Measurements from ENCODE around the gene NANOS3. TPM values are rescaled to one million over a fixed set of nuclear protein-coding genes. Genes with fewer than 3 reads are reported as not detected.

NANOS3 gene
- total and polyA plus RNA-seq, 2 of the 13 experiments (the other 11 are each of a cell fraction or from before 2014, with no cell fraction given) = 0.21 TPM; not detected in 1

DNA sequence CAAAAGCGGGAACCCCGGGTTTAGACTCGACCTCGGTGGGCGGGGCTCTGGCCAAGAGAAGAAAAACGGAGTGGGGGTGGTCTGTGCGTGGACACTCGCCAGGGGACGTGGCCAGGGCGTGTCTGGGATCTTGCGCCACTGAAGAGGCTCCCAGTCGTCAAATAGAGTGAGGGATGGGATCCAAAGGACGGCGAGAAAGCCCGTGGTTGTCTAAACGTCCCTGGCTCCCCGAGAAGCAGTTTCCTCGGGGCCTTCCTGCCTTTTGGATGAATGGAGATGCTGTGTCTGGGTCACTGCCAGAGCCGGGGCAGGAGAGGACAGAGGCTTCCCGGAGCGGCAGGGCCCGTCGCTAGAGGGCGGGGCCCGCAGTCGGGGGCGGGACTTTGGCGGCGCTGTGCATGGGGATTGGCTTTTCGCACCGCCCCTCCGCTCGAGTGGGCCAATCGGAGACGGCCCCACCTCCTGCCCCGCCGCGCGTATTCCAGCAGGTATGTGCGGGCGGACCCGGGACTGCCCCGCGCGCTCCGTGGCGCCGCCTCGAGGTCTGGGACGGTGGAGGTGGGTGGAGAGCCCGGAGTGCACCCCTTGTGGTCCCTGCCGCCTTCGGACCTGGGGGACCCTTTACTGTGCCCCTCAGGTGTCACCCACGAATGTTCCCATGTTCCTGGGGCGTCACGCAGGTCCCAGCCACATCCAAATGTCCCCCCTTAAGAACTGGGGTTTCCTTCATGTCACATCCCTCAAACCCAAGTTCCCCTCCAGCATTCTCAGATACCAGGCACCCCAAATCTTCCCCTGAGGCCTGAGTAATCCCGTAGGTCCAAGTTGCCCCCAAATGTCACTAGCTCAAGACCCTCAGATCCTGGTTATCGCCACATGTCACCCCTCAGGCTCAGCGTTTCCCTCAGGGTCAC is 43.3 kb upstream of the NANOS3 start (continued):
- TF ChIP-seq THAP9 (CRISPR knock-in tag; IDR thresholded peaks at IDR 0.05; ENCODE audit: borderline replicate concordance) = no peak
- peak; percentile 54 for TF ChIP-seq HNRNPLL (IDR thresholded peaks at IDR 0.05; ENCODE audit: low read depth, low read length, poor library complexity, severe bottlenecking)
- TF ChIP-seq SMAD1 (CRISPR knock-in tag; IDR thresholded peaks at IDR 0.05; ENCODE audit: borderline replicate concordance, low read depth) = no peak
- no peak for TF ChIP-seq ZNF230 (CRISPR knock-in tag; IDR thresholded peaks at IDR 0.05)
- no peak for TF ChIP-seq ZBTB42 (CRISPR knock-in tag; IDR thresholded peaks at IDR 0.05)
- no peak for TF ChIP-seq ZNF816 (CRISPR knock-in tag; IDR thresholded peaks at IDR 0.05; ENCODE audit: borderline replicate concordance)
- TF ChIP-seq, protein P1, sequence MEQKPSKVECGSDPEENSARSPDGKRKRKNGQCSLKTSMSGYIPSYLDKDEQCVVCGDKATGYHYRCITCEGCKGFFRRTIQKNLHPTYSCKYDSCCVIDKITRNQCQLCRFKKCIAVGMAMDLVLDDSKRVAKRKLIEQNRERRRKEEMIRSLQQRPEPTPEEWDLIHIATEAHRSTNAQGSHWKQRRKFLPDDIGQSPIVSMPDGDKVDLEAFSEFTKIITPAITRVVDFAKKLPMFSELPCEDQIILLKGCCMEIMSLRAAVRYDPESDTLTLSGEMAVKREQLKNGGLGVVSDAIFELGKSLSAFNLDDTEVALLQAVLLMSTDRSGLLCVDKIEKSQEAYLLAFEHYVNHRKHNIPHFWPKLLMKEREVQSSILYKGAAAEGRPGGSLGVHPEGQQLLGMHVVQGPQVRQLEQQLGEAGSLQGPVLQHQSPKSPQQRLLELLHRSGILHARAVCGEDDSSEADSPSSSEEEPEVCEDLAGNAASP (CRISPR knock-in tag; IDR thresholded peaks at IDR 0.05; ENCODE audit: borderline replicate concordance) = 0 out of 2 replicates have a peak, but pooled peaks have one; percentile 58
- peak; percentile 53; the same call in 1 of the 2 replicates for TF ChIP-seq ZNF770 (CRISPR knock-in tag; IDR thresholded peaks at IDR 0.05)
- TF ChIP-seq, protein P2, sequence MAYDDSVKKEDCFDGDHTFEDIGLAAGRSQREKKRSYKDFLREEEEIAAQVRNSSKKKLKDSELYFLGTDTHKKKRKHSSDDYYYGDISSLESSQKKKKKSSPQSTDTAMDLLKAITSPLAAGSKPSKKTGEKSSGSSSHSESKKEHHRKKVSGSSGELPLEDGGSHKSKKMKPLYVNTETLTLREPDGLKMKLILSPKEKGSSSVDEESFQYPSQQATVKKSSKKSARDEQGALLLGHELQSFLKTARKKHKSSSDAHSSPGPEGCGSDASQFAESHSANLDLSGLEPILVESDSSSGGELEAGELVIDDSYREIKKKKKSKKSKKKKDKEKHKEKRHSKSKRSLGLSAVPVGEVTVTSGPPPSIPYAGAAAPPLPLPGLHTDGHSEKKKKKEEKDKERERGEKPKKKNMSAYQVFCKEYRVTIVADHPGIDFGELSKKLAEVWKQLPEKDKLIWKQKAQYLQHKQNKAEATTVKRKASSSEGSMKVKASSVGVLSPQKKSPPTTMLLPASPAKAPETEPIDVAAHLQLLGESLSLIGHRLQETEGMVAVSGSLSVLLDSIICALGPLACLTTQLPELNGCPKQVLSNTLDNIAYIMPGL (CRISPR knock-in tag; IDR thresholded peaks at IDR 0.05; ENCODE audit: borderline replicate concordance in 1 of 2, low read depth in 1 of 2) = peak; percentile 32 to 75; a peak in 1 of 4 replicates
- peak; percentile 65; the same call in 1 of the 2 replicates for TF ChIP-seq GFI1 (CRISPR knock-in tag; IDR thresholded peaks at IDR 0.05; ENCODE audit: borderline replicate concordance)
- peak; percentile 62; the same call in 1 of the 2 replicates for TF ChIP-seq ZNF274 (CRISPR knock-in tag; IDR thresholded peaks at IDR 0.05)
- TF ChIP-seq TAF1 (CRISPR knock-in tag; IDR thresholded peaks at IDR 0.05) = peak; percentile 55; the same call in 1 of the 2 replicates
- no peak for TF ChIP-seq PLRG1 (conservative IDR thresholded peaks at IDR 0.05)
- TF ChIP-seq, protein P3, sequence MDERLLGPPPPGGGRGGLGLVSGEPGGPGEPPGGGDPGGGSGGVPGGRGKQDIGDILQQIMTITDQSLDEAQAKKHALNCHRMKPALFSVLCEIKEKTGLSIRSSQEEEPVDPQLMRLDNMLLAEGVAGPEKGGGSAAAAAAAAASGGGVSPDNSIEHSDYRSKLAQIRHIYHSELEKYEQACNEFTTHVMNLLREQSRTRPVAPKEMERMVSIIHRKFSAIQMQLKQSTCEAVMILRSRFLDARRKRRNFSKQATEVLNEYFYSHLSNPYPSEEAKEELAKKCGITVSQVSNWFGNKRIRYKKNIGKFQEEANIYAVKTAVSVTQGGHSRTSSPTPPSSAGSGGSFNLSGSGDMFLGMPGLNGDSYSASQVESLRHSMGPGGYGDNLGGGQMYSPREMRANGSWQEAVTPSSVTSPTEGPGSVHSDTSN (CRISPR knock-in tag; IDR thresholded peaks at IDR 0.05) = peak; percentile 92
- TF ChIP-seq SNRNP70 (IDR thresholded peaks at IDR 0.05; ENCODE audit: low read depth, low read length) = no peak
- 0 out of 2 replicates have a peak, but pooled peaks have one; percentile 32 for TF ChIP-seq ZNF614 (CRISPR knock-in tag; IDR thresholded peaks at IDR 0.05; ENCODE audit: borderline replicate concordance)
- TF ChIP-seq GATAD1 (CRISPR knock-in tag; IDR thresholded peaks at IDR 0.05) = peak; percentile 44; the same call in 1 of the 2 replicates
- no peak for TF ChIP-seq GATA4 (IDR thresholded peaks at IDR 0.05; ENCODE audit: borderline replicate concordance, low read depth)

All from HepG2 (cell line).